ENCODE results near the gene PTRH1.
"Not testable (repeated sequence)": the region's sequence is repeated elsewhere in the genome, so short reads cannot be mapped to it uniquely, and the experiment has no call there.

The PTRH1 gene, protein sequence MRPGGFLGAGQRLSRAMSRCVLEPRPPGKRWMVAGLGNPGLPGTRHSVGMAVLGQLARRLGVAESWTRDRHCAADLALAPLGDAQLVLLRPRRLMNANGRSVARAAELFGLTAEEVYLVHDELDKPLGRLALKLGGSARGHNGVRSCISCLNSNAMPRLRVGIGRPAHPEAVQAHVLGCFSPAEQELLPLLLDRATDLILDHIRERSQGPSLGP

DNA sequence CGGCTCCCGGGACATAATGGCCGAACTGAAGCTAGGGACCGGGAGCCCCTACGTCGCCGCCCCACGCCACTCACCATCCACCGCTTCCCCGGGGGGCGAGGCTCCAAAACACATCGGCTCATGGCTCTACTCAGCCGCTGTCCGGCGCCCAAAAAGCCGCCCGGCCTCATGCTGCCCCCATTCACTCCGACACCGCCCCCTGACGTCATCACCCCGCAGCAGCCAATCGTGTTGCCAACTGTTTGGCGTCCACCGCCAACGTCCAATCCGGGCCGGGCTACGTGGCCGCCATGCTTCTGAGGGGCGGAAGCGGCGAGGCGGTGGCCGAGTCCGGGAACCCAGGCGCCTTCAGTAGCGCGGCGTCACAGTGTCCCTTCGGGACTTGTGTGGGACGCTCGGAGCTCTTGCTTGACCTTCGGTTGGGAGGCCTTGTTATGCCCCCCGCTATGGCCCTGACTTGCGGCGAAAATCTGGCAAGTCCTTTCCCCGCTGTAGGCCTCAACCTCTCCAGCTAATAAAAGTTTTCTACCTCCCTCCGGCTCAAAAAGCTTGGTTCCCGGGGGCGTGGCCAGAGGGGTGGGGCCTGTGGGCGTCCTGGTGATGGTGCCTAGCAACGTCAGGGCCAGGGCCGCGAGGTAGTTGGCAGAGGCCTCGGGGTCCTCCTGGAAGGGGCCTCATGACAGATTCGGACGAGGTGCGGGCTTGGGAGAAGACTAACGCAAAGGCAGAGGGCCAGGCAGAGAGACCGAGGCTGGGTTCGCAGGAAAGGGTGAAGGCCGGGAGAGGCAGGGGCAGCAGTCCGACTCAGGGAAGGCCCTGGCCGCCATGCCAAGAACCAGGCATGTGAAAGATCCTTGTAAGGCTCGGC lies at the start of gene PTRH1, which contains the start of gene TTC16:
Gene PTRH1, minus strand, starts transcription at position 194 of the 868 bp plus-strand sequence. Its CDS starts 24 bp downstream, at position 170.
Gene TTC16, plus strand, starts transcription at position 610 of the 868 bp plus-strand sequence. Its CDS starts 67 bp downstream, at position 677.
- DNase-seq: peak; percentile 83

DNA sequence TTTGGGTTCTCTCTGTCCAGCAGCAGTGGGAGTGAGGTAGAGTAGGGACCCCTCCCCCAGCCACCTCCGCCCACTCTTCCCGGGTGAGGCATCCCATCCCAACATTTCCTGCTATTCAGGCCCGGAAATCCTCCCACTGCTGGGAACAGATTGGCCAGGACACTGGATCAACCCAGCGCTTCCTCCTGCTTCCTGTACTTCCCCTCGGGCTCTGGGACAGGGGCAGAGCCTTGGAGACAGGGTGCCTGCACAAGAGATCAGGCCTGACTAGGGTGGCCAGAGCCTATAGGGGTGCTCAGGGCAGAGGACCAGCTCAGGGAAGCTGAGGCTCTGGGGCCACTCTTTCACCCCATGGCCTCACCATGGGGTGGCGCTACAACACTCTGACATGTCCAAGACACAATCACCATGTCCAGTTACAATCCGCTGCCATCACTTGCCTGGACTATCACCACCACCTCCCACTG lies 48.5 kb upstream of the PTRH1 start:
- no peak for DNase-seq

DNA sequence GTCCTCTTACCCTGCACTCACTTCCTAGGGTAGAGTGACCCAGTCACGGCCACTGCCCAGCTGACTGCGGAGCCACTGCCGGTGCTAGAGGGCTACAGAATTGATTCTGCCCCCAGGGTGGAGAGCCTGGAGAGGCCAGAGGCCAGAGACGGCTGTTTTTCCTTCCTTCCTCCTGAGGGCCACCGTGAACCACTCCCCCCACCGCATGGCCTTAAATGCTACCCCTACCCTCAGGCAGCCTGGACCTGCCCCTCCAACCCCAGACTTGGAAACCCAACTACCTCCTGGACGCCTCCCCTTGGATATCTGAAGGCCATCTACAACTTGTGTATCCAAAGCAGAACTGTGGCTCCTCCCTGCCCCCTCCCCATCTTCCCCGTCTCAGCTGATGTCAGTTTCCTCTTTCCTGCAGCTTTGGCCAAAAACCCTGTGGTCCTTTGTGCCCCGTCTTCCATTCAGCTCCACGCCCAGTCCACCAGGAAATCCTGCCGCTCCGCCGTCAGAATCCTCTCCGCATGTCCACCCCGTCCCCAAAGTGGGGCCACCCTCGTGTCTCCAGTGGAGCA lies 46.7 kb upstream of the PTRH1 start:
- DNase-seq: no peak

DNA sequence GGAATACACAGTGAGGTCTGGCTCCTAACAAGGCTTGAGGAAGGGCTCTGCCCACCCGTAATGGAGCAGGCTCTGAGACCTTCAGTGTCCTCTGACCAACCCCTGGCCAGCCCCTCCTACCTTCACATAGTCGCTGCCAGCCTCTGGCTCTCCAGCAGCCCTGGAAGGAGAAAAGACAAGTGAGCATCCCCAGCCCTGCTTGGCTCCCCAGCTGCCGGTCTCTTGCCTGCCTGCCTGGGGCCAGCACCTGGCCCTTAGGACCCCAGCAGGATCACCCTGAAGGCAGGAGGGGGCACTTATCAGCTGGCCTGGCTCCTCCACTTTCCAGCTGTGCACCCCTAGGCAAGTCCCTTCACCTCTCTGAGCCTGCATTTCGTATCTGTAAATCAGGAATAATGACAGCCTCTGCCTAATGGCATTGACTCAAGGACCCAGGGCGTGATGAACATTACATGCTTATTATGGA lies 46.1 kb upstream of the PTRH1 start:
- DNase-seq: no peak

DNA sequence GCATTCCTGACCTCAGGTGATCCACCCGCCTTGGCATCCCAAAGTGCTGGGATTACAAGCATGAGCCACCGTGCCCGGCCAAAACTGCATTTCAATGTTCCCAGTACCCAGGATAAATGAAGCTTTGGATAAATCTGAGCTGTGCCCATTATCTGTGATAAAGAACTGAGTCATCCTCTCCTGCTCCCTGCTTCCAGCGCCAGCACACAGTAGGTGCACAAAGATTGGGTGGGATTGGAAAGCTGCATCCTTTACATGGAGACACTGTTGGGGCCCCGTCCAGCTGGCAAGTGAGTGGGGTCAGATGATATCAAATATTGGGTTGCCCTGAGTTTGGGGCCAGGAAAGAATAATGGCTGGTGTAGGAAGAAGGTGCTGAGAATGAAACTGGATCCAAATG lies 45.6 kb upstream of the PTRH1 start:
- DNase-seq: no peak

DNA sequence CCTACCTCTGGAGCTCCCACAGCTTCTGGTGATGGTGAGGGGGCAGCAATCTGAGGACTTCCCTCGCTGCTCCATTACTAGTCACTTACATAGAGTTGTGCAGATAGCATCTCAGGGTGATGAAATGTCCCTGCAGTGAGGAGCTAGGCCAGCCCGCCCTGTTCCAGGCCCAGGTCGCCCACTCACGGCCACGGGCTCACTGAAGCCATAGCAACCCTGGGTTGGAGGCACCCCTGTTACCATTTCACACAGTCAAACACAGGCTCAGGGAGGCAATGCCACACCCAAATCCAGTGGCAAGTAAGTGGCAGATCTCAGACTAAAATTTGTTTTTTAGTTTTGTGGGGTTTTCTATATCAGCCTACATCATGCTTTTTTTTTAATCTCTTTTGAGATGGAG lies 43.4 kb upstream of the PTRH1 start:
- no peak for DNase-seq

DNA sequence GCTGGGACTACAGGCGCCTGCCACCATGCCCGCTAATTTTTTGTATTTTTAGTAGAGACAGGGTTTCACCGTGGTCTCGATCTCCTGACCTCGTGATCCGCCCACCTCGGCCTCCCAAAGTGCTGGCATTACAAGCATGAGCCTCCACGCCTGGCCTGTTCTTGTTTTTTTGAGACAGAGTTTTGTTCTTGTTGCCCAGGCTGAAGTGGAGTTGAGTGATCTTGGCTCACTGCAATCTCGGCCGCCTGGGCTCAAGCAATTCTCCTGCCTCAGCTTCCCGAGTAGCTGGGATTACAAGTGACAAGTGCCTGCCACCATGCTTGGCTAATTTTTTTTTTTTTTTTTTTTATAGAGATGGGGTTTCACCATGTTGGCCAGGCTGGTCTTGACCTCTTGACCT lies 41.3 kb upstream of the PTRH1 start:
- not testable (repeated sequence) for DNase-seq

DNA sequence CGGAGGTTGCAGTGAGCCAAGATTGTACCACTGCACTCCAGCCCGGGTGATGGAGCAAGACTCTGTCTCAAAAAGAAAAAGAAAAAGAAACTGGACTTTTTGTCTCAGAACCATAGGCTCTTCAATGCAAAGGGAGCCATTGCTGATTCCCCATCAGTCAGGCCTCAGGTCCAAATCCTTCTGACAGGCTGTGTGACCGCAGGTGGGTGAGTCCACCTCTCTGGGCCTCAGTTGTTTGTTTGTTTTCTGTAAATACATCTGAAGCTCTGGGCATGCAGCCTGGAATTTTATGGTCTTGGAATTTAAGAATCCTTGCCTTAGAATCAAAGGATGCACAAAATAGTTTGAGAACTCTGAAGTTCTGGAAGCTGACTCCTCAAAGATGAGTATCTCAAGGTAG lies 40.8 kb upstream of the PTRH1 start:
- no peak for DNase-seq

DNA sequence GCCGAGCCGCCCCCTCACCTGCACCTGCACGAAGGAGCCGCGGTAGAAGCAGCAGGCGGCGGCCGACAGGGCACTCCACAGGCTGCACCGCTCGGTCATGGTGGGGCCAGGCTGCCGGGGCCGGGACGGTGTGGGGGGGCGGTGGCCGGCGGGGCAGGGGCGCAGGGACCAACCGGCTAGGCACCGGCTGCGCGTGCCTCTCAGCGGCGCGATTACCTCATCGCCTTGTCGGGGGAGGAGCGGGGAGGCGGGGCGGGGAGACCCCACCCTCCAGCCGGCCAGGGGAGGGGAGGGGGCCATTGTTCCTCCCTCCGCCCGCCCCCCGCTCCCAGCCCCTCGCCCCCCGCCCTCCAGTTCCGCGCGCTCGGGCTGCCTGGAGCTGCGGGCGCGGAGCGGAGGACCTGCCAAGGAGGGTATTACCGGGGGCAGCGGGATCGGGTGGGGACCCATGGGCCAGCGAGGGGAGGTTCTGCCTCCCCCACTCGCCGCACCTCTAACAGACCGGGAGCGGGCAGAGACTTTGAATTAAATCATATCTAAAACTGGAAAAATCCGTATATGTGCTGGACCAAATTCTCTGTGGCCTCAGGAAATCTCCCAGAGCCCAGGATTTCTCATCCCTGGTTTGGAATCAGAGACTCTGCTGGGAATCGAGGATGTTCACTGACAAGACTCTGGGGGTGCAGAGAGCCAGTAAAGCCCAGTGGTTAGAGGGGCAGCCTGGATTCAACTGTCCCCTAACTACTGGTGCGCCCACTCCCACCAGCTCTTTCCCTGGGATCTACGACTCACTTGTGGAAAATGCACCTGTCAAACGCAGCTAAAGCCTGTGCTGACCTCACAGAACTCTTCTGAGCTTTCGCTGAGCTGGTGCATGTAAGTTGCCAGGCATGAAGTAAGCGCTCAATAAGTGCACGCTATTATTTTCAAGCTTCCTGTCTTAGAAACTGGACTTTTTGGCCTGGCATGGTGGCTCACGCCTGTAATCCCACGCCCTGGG lies 39.9 kb upstream of the PTRH1 start:
- DNase-seq: peak; percentile 10

DNA sequence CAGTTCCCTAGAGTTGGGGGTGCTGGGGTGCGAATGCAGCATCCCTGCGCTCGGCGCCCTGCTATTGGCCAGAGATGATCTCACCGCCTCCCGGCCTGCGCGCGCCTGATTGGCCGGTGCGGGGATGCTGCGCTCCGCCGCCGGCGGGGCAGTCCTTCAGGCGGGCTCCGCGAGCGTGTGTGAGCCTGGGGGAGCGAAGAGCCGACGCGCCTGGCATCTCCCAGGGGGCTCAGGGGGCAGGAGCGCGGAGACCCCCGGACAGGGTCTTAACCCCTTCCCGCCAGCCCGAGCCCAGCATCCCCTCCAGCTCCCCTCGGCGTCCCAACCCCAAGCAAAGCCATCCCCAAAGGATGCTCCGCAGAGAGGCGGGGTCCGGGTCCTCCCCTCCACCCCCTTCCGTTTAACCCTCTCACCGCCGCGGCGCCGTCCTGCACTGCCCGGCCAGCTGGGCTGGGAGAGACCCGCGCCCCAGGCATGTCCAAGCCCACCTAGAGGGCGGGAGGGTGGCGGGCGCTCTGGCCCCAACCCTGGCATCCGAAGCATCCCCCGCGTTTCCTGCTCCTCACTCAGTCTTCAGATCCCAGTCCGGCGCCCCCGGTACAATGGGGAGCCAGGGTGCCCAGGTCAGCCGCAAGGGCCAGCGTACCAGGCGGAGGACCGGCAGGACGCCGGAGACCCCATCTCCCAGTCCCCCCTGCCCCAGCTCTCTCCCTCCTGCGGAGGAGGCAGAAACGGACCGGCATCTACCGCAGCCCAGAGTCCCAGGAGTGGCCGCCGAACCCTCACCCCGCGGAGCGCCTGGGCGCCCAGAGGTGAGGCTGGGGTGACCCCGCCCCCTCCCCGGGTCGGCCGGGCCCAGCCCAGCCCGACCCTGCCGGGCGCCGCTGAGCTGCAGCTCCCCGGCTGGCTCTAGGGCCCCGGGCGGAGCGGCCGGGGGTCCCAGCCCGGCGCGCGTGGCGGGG lies 38.9 kb upstream of the PTRH1 start:
- DNase-seq: no peak

DNA sequence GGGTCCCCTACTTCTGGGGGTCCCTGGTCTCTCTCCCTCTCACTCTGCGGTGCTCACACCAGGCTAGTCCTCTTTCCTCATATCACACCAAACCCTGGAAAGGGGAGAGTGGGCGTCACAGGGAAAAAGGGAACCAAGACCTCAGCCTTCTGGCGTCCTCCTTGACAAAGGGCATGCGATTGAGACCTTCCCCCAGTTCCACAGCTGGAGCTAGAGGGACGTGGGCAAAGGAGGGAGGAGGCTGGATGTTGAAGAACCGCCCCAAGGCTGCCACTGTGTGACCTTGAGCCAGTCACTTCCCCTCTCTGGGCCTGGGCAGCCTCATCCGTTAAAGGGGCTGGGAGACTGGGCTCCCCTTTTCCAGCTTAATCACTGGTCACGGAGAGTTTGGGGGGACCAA lies 38.2 kb upstream of the PTRH1 start:
- DNase-seq: no peak

DNA sequence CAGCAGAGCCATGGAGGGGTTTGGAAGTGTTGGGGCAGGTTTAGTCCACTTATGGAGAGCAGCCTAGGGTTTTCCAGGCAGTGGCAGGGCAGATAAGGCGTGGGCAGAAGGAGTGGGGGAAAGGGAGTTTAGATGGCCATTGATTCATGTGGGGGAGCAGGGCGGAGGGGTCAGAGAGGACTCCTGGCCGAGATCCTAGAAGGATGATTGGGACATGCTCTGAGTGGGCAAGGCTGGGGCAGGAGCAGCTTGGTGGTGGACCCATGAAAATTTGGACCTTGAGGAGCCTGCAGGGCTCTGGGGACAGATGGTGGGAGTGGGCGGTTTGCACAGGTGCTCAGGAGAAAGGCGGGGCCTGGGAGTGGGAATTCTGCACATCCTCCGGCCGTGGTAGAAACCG lies 37.7 kb upstream of the PTRH1 start:
- DNase-seq: no peak

DNA sequence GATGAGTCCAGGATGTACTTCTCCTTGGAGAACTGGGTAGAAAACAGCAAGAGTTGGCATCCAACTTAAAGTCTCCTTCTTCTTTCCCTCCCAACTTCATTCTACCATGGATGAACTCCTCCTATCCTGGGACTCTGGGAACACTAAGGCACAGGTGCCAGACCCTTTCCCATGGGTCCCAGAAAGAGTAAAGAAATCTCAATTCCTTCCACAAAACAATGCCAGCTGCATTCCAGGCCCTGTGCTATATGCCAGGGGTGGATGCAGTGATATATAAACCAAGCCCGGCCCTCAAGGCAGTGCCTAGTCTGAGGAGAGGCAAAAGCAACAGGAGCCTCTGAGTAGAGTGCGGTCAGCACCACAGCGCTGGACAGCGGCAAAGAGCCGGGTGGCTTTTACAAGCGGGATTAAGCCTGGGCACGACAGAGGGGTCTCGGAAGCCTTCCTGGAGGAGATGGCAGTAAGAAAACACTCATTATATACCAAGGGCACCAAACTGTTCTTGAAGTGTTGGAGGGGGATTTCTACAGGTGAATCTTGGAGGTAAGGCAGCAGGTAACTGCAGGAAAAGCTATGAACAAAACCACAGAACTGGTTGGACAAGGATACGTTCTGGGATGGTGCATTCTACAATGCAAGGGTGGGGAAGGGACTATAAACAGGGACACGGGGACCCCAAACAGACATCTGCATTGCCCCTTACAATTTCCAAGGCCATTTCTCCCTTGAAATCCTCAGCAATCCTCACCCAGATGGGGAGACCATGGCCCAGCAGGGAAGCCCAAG lies 36.0 kb upstream of the PTRH1 start:
- DNase-seq: no peak

DNA sequence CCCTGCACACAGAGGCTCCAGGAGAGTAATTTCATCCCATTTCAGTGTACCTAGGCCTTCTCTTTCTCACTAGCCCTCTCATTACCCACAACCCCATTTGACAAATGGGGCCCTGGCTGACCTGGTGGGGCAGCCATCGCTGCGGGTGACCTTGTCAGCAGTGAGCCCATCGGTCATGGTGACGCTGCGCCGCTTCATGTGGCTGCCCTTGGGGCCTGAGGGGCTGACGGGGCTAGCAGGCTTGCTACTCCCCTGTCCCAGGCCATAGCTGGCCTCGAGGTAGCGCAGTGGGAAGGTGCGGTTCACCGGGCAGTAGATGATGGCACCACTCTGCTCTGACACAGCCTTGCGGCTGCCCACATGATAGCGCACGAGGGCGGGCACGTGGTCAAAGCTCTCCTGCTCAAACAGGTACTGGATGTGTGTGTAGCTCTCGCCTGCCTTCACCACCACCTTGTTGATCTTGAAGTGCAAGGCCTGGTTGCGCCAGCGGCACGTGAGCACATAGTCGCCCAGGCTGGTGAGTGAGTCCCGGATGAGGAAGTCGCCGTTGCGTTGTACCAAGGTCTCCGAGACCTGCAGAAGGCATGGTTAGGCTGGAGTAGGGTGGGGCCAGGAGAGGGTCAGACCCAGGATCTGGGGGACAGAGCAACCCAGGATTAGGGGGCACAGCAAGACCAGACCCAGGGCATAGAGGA lies 33.8 kb upstream of the PTRH1 start:
- DNase-seq: no peak

DNA sequence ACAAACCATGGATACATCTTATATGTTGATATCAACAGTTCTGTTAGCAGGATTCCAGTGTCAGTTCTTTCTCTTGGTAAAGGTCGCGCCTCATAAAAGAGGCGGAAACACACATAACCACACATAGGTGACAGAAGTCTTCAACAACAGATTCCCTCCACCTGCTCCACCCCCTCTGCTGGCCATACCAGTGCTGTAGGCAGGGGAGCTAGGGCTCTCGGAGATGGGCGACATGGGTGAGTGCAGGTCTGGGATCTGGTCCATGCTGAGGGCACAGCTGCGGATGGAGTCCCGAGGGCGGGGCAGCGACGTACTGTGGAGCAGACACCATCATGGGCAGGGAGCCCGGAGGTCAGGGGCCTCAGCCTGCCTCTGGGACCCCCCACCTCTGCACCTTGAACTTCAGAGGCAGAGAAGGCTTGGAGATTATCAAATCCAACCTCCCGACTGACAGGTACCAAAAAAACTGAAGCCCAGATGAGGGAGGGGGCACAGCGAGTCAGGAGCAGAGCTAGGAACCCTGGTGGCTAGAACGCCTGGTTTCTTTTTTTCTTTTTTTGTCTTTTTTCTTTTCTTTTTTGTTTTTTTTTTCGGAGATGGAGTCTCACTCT lies 31.6 kb upstream of the PTRH1 start:
- DNase-seq: no peak

DNA sequence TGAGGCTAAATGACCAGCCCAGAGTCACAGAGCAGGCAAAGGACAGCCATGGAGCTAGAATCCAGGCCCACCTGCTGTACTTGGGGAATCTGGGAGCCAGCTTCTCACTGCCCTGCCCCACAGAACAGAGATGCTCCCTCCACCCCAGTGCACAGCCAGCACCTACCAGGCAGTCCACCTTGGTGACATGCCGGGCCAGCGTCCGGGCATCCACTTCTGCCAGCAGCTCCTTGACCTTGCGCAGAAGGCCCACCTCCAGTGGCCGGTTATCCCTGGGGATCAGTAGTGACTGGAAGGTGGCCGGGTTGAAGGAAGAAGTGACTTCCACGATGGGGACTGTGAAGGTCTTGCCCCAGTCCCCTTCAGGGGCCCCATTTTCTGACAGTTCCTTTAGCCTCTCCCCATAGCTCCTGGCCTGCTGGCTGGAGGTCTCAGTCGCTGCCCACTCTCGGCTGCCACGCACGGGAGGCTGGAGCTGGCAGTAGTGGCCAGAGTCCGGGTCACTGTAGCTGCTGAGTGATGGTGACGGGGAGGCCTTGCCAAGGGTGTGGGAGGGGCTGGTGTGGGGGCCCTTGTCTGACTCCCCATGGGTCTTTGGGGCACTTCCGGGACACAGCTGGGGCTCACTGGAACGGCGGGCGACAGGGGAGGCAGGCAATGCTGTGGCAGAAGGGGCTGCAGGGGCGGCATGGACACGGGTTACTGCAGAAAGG lies 29.1 kb upstream of the PTRH1 start:
- DNase-seq: no peak

DNA sequence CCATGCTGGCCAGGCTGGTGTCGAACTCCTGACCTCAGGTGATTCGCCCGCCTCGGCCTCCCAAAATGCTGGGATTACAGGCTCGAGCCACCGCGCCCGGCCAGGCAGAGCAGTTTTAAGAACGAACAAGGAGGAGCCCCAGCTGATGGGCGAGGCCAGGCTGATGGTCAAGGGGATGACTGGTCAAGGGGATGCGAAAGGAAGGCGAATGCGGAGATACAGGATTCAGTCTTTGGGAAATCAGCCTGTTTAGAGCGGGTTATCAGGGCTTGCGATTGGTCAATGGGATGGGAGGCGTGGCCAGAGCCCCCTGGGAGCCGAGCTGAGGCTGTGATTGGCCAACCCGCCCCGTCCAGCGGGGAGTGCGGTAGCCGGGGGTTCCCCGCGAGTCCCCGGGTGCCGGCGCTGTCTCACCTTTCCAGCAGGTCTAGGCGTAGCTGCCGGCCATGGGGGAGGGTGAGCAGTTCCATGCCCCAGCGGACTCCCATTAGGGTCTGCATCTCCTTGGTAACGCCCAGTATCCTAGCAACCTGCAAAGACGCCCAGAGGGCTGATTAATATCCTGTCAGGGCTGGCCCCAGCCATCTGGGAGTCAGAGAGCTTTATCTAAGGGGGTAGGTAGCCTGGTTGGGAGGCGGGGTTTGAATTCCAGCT lies 27.1 kb upstream of the PTRH1 start:
- DNase-seq: no peak

DNA sequence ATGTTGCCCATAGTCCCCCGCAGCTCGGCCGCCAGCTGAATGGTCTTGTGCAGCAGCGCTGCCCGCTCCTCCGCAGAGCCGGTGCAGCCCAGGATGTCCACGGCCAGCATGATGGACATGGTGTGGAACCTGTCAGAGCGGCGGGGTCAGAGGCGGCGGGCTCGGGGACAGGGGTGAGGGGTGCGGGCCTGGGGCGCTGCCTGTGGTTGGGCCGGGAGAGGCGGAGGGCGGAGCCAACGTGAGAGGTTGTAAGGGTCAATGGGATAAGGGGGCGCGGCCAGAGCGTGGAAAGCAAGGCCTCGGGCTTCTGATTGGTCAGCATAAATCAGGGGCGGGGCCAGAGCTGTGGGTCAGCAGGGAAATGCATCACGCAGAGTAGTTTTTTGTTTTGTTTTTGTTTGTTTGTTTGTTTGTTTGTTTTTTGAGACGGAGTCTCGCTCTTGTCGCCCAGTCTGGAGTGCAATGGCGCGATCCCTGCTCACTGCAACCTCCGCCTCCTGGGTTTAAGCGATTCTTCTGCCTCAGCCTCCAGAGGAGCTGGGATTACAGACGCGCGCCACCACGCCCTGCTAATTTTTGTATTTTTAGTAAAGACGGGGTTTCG lies 26.5 kb upstream of the PTRH1 start:
- DNase-seq: no peak

Data from DMS79 (cell line).